Body of pancreas (tissue), 4 donors: Measurements from ENCODE around the gene LPP. TPM values are rescaled to one million over a fixed set of nuclear protein-coding genes. Genes with fewer than 3 reads are reported as not detected.

ENCODE experiments used
- ATAC-seq: fragments of 150-250 bp; one replicate; pipeline ENCODE4 v1.9.1; 2016
- DNase-seq, 4 donors: peaks; one replicate each; pipeline ENCODE4 v3.0.0-alpha.2; 2019
- H3K27ac ChIP-seq, 4 donors: fragments of 200-600 bp; sonication (generic); 1 replicate in 3 of 4; 2 replicates in 1 of 4; pipeline versions ENCODE4 v1.5.1 to v1.6.1; 2016 to 2019; ENCODE audit warnings: mild to moderate bottlenecking in 1 of 4, mixed read lengths in 1 of 4, moderate library complexity in 1 of 4
- H3K27me3 ChIP-seq, 2 donors: fragments of 200-600 bp; sonication (generic); one replicate each; pipeline ENCODE4 v1.6.0; 2016; ENCODE audit warnings: mild to moderate bottlenecking in 1 of 2
- H3K36me3 ChIP-seq, 2 donors: fragments of 200-600 bp; sonication (generic); replicated peaks in 1 of 2; 2 replicates each; pipeline ENCODE4 v1.5.1; 2016; ENCODE audit warnings: low read depth in 2 of 2; ENCODE audit not compliant: insufficient read depth in 1 of 2
- H3K4me1 ChIP-seq: fragments of 200-600 bp; sonication (generic); one replicate; pipeline ENCODE4 v1.6.0; 2016
- H3K4me3 ChIP-seq, 2 donors: fragments of 200-600 bp; sonication (generic); 1 replicate in 1 of 2; 2 replicates in 1 of 2; pipeline ENCODE4 v1.5.1; 2016 to 2019
- H3K9me3 ChIP-seq, 3 donors: fragments of 200-600 bp; sonication (generic); 1 replicate in 2 of 3; 2 replicates in 1 of 3; pipeline ENCODE4 v1.5.1; 2016
- CTCF ChIP-seq, 7 experiments: fragments of 450-650 bp in 4 of 7; fragments of 200-600 bp in 3 of 7; sonication (generic) in 3 of 7; IDR thresholded peaks; one replicate each; pipeline ENCODE4 v1.5.1; 2016 to 2019; ENCODE audit warnings: antibody characterized with exemption in 7 of 7
- POLR2A ChIP-seq, 3 donors: fragments of 450-650 bp; IDR thresholded peaks; one replicate each; pipeline ENCODE4 v1.6.1; 2016; ENCODE audit warnings: antibody characterized with exemption in 3 of 3, mild to moderate bottlenecking in 2 of 3
- WGBS, 2 donors: methylation state at CpG; one replicate each; pipeline ENCODE4 v1.1.5; 2017; 5-methylcytosine and 5-hydroxymethylcytosine counted together
- intact Hi-C: fragments of 100-400 bp; cut with DNase I; formaldehyde crosslinking; loops from one replicate; pipeline ENCODE4 v1.15.1; 2023
- total RNA-seq, 2 donors: library from RNA; depleted of rRNA; stranded (reverse); fragments of >200 nt; gene quantifications; one replicate each; pipeline ENCODE4 v1.1.0, GENCODE V29; 2016

Gene LPP
- total RNA-seq, 2 donors from 2014 or later, result 60.6 to 65.1 TPM

GRCh38 chr3:188204526-188204925 lies 50.6 kb downstream of the LPP start:
- WGBS, 2 donors, result 87 to 88% methylated on average over 2 of the region's 2 CpGs
- no peaks in the 10 kb centered on the region for H3K4me1 ChIP-seq

GRCh38 chr3:188205992-188206416 lies 52.0 kb downstream of the LPP start:
- H3K4me1 ChIP-seq, result no peaks in the 10 kb centered on the region
- DNase-seq (peak in 2 of 4 donors; percentile 34 to 55), ATAC-seq (peak; percentile 48)
- H3K4me3 ChIP-seq, result no peak overlapping the region
- 80 to 92% methylated on average over 7 of the region's 7 CpGs for WGBS, 2 donors
- intact Hi-C loops, result no loop called here
- TF ChIP-seq CTCF (IDR thresholded peaks at IDR 0.05) (peak in 6 of 7 experiments; percentile 18 to 43 (median 26)), POLR2A (IDR thresholded peaks at IDR 0.05) (no peak)
- no peaks in the 10 kb centered on the region for H3K9me3 ChIP-seq
- no peak overlapping the region for H3K27ac ChIP-seq
- no peaks in the 10 kb centered on the region for H3K27me3 ChIP-seq
- no peaks in the 10 kb centered on the region for H3K36me3 ChIP-seq

More at GRCh38 chr3:188204526-188204925, 50.6 kb downstream of the LPP start:
- H3K9me3 ChIP-seq, result no peaks in the 10 kb centered on the region
- no peaks in the 10 kb centered on the region for H3K36me3 ChIP-seq
- H3K4me3 ChIP-seq, result no peak overlapping the region
- H3K27ac ChIP-seq, result no peak overlapping the region
- DNase-seq (no peak), ATAC-seq (no peak)
- TF ChIP-seq POLR2A (IDR thresholded peaks at IDR 0.05) (no peak), CTCF (IDR thresholded peaks at IDR 0.05) (no peak)
- intact Hi-C loops, result no loop called here
- no peaks in the 10 kb centered on the region for H3K27me3 ChIP-seq

GRCh38 chr3:188206787-188207186 lies 52.8 kb downstream of the LPP start:
- H3K36me3 ChIP-seq, result no peaks in the 10 kb centered on the region
- H3K9me3 ChIP-seq, result no peaks in the 10 kb centered on the region
- H3K4me1 ChIP-seq, result no peaks in the 10 kb centered on the region
- H3K4me3 ChIP-seq, result no peak overlapping the region
- no peak overlapping the region for H3K27ac ChIP-seq
- TF ChIP-seq POLR2A (IDR thresholded peaks at IDR 0.05) (no peak), CTCF (IDR thresholded peaks at IDR 0.05) (no peak)
- WGBS, 2 donors, result 89 to 94% methylated on average over 3 of the region's 3 CpGs
- intact Hi-C loops, result no loop called here
- DNase-seq (no peak), ATAC-seq (no peak)
- no peaks in the 10 kb centered on the region for H3K27me3 ChIP-seq

GRCh38 chr3:188207941-188208515 lies 54.1 kb downstream of the LPP start:
- Histone ChIP-seq H3K27ac (no peak overlapping the region), H3K4me3 (no peak overlapping the region), H3K4me1 (no peaks in the 10 kb centered on the region), H3K27me3 (no peaks in the 10 kb centered on the region), H3K9me3 (no peaks in the 10 kb centered on the region), H3K36me3 (no peaks in the 10 kb centered on the region)
- intact Hi-C loops, result no loop called here
- ATAC-seq (no peak), DNase-seq (no peak)
- no peak for TF ChIP-seq POLR2A (IDR thresholded peaks at IDR 0.05)
- TF ChIP-seq CTCF (IDR thresholded peaks at IDR 0.05), result no peak
- WGBS, 2 donors, result 98 to 99% methylated on average over 5 of the region's 5 CpGs

GRCh38 chr3:188208516-188208981 lies 54.6 kb downstream of the LPP start:
- H3K27ac ChIP-seq, result no peak overlapping the region
- no peak for ATAC-seq
- TF ChIP-seq POLR2A (IDR thresholded peaks at IDR 0.05) (no peak), CTCF (IDR thresholded peaks at IDR 0.05) (no peak)
- 86 to 92% methylated on average over 7 of the region's 7 CpGs for WGBS, 2 donors
- H3K36me3 ChIP-seq, result no peaks in the 10 kb centered on the region
- no peaks in the 10 kb centered on the region for H3K27me3 ChIP-seq
- no peaks in the 10 kb centered on the region for H3K9me3 ChIP-seq
- intact Hi-C loops, result no loop called here
- DNase-seq, result no peak
- H3K4me1 ChIP-seq, result no peaks in the 10 kb centered on the region
- no peak overlapping the region for H3K4me3 ChIP-seq
